Measurements from ENCODE around the gene PTPN18. TPM values are rescaled to one million over a fixed set of nuclear protein-coding genes. Genes with fewer than 3 reads are reported as not detected.

PTPN18 gene
- total RNA-seq, 4 donors from 2014 or later: 34.6 to 53.8 (median 39.1) TPM

DNA sequence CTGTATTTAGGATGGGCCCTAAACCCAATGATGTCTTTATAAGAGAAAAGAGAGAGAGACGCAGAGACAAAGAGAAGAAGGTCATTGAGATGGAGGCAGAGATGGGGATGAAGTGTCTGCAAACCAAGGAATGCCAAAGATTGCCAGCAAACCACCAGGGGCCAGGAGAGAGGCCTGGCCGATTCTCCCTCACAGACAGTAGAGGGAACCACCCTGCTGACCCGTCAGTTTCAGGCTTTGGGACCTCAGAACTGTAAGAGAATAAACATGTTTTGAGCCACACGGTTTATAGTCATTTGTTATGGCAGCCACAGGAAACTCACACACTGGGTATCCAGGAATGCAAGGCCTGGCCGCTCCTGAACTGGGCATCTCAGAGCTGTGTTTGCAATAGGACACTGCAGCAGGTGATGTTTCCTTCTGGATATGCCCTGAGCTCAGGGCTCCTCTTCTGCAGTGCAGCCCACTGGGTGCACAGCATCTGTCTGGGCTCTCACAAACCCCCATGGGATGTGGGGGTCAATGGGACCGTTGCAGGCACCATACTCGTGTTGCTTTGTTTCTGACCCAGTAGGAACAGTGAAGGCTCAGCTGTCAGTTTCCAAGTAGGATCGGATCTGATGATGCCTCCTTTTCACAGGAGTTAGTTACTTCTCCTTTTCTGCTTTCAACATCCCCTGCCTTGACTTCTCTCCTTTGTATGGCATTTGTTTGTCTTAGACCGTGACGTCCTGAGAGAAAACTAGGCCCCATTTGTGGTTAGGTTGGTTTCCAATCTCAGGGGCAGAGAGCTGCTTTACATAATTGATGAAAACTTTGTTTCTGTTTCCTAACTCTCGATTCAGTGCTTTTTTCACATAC is 20.8 kb downstream of the PTPN18 start:
- WGBS, 2 donors (ENCODE audit: low coverage in 1 of 2): 57 to 60% methylated on average over 8 to 11 of the region's 11 CpGs
- Histone ChIP-seq H3K9me3 (no peaks in the 10 kb centered on the region), H3K27ac (no peak overlapping the region), H3K36me3 (peaks cover 0 to 34% of the 10 kb centered on the region in 2 donors), H3K4me1 (peaks cover 0 to 25% (median 10%) of the 10 kb centered on the region in 3 donors), H3K27me3 (no peaks in the 10 kb centered on the region), H3K4me3 (no peak overlapping the region)
- no peak for ATAC-seq
- TF ChIP-seq, protein P1, sequence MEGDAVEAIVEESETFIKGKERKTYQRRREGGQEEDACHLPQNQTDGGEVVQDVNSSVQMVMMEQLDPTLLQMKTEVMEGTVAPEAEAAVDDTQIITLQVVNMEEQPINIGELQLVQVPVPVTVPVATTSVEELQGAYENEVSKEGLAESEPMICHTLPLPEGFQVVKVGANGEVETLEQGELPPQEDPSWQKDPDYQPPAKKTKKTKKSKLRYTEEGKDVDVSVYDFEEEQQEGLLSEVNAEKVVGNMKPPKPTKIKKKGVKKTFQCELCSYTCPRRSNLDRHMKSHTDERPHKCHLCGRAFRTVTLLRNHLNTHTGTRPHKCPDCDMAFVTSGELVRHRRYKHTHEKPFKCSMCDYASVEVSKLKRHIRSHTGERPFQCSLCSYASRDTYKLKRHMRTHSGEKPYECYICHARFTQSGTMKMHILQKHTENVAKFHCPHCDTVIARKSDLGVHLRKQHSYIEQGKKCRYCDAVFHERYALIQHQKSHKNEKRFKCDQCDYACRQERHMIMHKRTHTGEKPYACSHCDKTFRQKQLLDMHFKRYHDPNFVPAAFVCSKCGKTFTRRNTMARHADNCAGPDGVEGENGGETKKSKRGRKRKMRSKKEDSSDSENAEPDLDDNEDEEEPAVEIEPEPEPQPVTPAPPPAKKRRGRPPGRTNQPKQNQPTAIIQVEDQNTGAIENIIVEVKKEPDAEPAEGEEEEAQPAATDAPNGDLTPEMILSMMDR (IDR thresholded peaks at IDR 0.05): no peak
- no peak for TF ChIP-seq POLR2A (IDR thresholded peaks at IDR 0.05)
- no peak for TF ChIP-seq POLR2AphosphoS5 (IDR thresholded peaks at IDR 0.05)
- no peak for TF ChIP-seq EP300 (IDR thresholded peaks at IDR 0.05)

DNA sequence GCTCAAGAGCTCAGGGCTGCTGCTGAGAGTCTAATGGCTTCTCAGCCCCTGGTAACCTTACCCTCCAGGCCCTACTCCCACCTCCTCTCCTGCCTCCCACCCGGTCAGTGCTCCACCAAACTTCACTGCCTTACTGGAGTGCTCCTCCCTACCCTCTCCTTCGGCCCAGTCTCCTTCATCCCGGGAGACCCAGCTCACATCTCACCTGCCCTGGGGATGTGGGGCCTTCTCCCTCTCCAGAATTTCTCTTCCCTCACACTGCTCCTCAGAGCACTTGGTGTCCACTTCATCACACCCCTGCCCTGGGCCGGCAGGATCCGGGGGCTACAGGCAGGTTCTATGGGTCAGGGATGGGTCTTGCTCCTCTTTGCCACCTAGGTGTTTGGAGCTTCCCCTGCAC is 21.6 kb downstream of the PTPN18 start:
- Histone ChIP-seq H3K4me1 (peaks cover 0 to 23% (median 10%) of the 10 kb centered on the region in 3 donors), H3K36me3 (peaks cover 0 to 41% of the 10 kb centered on the region in 2 donors), H3K4me3 (no peak overlapping the region), H3K9me3 (no peaks in the 10 kb centered on the region), H3K27me3 (no peaks in the 10 kb centered on the region), H3K27ac (no peak overlapping the region)
- no peak for ATAC-seq
- TF ChIP-seq, protein P1 (IDR thresholded peaks at IDR 0.05): no peak
- TF ChIP-seq POLR2AphosphoS5 (IDR thresholded peaks at IDR 0.05): no peak
- no peak for TF ChIP-seq POLR2A (IDR thresholded peaks at IDR 0.05)
- no peak for TF ChIP-seq EP300 (IDR thresholded peaks at IDR 0.05)
- 88 to 94% methylated on average over 2 to 3 of the region's 5 CpGs for WGBS, 2 donors (ENCODE audit: low coverage in 1 of 2)

DNA sequence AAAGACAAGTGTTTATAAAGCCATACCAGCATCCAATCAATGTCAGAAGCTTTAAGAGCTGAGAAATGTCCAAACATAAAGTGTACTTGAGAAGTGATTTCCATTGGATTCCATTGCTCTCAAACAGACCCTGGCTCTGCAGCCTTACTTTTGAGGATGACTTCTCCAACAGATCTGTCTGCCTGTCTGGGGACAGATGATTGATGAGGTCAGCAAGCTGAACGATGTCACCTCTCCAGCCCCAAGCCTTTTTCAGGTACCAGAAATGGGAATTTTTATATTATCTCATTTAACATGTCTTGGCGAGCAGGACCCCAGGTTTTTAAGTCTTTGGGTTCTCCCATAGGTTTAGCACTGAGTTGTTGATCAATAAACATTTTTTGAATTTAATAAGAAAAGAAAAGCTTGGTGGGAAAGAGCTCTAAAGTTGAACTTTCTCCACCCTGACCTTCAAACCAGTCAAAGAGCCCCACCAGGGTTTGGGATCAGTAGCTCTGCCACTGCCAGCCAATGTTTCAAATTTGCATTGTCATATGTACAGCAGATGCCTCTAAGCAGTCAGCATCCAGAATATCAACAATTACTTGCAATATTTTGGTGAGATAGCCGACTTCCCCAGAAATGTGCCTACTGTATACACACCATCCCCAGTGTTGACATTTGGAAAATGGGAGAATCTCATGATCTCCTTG is 22.5 kb downstream of the PTPN18 start:
- Histone ChIP-seq H3K36me3 (peaks cover 0 to 48% of the 10 kb centered on the region in 2 donors), H3K27ac (no peak overlapping the region), H3K9me3 (no peaks in the 10 kb centered on the region), H3K27me3 (no peaks in the 10 kb centered on the region), H3K4me3 (no peak overlapping the region), H3K4me1 (peaks cover 0 to 15% (median 6%) of the 10 kb centered on the region in 3 donors)
- no peak for TF ChIP-seq EP300 (IDR thresholded peaks at IDR 0.05)
- TF ChIP-seq, protein P1 (IDR thresholded peaks at IDR 0.05): no peak
- TF ChIP-seq POLR2A (IDR thresholded peaks at IDR 0.05): no peak
- no peak for TF ChIP-seq POLR2AphosphoS5 (IDR thresholded peaks at IDR 0.05)
- WGBS, 2 donors (ENCODE audit: low coverage in 1 of 2): 11 to 64% methylated on average over 1 to 2 of the region's 3 CpGs
- no peak for ATAC-seq

DNA sequence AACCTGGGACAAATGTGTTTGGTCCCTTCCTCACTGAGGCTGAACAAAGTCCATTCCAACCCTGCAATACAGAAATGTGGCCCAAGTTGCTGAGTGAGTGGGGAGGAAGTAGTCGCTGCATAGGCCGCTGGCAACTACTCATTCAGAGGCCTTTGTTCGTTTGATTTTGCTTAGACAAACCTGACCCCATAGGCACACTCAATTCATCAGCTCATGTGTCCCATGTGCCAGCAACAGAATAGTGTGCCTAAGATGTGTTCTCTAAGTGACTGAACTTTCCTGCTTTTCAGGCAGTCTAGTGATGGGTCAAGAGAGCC is 23.0 kb downstream of the PTPN18 start:
- TF ChIP-seq, protein P1 (IDR thresholded peaks at IDR 0.05): no peak
- no peak for TF ChIP-seq POLR2A (IDR thresholded peaks at IDR 0.05)
- ATAC-seq: no peak
- Histone ChIP-seq H3K27ac (no peak overlapping the region), H3K4me1 (peaks cover 0 to 10% (median under 1%) of the 10 kb centered on the region in 3 donors), H3K36me3 (peaks cover 0 to 48% of the 10 kb centered on the region in 2 donors), H3K27me3 (no peaks in the 10 kb centered on the region), H3K9me3 (no peaks in the 10 kb centered on the region), H3K4me3 (no peak overlapping the region)
- WGBS, 2 donors (ENCODE audit: low coverage in 1 of 2): 85 to 90% methylated on average over 2 to 3 of the region's 3 CpGs
